ENCODE measurements around the gene ESM1.
"Not testable (repeated sequence)": the region's sequence is repeated elsewhere in the genome, so short reads cannot be mapped to it uniquely, and the experiment has no call there.

ESM1 gene, protein sequence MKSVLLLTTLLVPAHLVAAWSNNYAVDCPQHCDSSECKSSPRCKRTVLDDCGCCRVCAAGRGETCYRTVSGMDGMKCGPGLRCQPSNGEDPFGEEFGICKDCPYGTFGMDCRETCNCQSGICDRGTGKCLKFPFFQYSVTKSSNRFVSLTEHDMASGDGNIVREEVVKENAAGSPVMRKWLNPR

DNA sequence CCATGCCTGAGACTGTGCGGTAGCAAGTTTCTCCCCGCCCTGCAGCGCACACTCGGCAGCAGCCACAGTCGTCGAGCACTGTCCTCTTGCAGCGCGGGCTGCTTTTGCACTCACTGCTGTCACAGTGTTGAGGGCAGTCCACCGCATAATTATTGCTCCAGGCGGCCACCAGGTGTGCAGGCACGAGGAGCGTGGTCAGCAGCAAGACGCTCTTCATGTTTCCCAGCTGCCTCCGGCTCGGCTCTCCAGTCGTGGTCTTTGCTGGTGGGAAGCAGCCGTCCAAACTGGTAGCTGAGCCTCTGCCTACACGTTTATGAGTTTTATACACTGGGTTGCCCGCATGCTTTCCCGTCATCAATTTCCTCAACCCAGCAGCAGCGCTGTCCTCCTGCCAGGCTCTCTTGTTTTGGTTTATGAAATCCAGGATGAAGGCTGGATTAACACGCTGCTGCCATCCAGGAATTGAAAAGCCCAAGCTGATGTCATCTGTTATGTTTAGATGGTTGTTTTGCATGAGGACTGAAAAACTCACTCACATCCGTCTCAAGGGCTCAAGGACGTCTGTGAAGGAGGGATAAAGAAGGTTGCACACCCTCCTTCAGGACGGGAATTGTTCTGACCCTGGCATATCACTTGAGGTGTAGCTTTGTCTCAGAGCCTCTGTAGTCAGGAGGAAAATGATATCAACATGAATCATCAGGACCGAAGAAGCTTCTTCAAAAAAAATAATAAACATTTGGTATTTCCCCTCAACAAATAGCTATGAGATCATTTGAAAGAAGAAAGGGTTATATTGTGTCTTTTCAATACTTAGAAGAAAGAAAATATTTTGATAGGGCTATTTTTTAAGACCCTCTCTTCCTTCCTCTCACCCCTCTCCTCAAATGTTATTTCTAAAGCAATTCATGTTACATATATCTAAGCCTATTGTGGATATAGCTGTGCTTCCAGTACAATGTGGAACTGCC is at the start of gene ESM1:
Gene ESM1 (minus strand): TSS at position 293 of the 968 bp plus-strand sequence. CDS start 76 bp downstream, at position 217.
- DNase-seq (ENCODE audit: low read depth in 3 of 3), result no peak

DNA sequence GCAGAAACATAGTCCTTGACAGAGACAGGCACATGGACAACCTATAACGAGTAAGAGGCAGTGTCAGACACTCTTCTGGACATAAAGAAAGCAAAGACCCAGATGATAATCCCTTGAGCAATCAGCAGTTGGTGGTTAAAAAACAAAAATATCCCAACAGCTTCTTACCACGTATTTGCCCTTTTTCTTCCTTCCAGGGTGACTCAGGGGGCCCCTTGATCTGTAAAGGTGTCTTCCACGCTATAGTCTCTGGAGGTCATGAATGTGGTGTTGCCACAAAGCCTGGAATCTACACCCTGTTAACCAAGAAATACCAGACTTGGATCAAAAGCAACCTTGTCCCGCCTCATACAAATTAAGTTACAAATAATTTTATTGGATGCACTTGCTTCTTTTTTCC is 48.2 kb upstream of the ESM1 start:
- no peak for DNase-seq (ENCODE audit: low read depth in 3 of 3)

DNA sequence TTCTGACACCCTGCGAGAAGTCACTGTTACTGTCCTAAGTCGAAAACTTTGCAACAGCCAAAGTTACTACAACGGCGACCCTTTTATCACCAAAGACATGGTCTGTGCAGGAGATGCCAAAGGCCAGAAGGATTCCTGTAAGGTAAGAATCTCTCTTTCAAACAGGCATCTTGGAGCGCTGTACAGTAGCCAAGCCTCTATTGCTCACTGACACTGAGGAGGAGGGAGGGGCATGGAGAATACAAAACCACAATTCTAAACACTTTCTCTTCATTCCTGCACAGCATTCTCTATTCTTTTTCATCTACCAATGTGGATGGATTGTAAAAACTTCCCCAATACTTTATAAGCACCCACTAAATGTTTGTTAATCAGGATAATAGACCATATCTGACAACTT is 46.1 kb upstream of the ESM1 start:
- DNase-seq (ENCODE audit: low read depth in 3 of 3), result no peak

DNA sequence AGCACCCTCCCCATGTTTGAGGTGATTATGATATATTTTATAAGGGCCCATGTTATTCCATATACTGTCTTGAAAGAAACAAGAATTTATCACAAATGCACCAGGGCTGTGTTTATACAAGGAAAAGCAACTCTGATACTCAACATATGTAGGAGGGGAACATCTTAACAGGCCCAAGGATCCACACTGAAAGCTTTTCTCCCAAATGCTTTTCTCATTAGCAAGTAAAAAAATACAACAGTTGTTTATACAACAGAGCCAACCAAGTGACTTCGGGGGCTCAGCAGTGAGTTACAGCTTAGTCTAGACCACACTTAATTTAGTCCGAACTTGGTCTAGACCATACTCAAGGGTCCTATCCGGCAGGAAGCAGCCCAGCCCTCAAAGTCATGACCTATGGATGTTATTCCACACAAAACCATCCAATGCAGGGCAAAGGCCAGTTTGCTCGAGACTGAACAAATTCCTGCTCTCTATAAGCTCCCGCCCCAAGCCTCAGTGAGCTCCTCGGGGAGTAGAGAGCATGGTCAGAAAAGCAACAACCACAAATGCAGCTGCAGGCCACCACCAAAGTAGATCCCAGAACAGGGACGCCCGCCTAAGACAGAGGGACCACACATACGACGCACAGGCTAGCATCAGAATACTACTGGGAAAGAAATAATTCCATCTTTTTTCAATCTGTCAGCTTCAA is 45.4 kb upstream of the ESM1 start:
- no peak for DNase-seq (ENCODE audit: low read depth in 3 of 3)

DNA sequence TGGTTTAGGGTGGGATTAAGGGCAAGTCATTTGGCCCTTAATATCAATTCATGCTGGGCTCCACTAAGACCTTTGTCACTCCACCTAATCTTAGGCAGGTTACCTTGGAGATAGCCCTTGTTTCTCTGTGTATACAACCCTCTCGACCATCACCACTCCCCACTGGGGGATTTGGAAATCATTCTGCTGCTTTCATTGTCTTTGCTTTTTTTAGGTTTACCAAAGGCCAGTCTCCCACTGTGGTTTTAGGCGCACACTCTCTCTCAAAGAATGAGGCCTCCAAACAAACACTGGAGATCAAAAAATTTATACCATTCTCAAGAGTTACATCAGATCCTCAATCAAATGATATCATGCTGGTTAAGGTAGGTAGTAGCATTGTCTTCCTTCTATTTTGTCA is 44.8 kb upstream of the ESM1 start:
- no peak for DNase-seq (ENCODE audit: low read depth in 3 of 3)

DNA sequence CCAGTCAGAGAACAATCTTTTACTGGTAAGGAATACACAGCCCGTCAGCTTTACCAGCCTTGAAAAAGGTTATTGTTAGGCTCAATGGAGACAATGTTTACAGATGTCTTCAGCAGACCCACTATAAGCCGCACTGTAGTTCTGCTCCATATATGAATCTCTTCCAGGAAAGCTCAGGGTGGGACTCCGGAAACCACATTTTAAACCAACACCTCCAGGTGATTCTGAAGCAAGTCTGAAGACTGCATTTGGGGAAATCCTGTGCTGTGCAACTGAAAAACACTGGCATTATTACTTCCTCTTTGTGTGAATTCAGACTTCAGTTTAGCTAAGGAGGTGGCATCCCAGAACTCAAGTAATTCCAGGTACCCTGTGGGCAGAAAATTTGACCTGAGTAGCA is 42.2 kb upstream of the ESM1 start:
- DNase-seq (ENCODE audit: low read depth in 3 of 3), result peak in 1 of 3 experiments; percentile 9

DNA sequence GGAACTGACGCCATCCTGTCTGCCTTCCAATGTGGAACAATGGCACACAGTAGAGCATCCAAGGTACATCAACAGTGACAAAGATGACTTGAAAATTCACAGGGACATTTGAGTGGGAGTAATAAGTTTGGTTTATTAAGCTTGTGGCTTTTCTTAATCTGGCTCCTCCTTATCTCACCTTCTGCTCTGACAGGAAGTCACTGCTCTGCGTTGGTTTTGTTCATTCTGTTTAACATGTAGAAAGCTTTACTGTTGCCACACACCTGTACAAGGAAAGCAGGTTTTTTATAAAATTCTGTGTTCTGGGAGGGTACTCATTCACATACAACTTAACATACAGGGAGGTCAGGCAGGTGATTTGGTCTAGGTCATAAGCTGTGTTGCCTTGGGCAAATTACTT is 37.1 kb upstream of the ESM1 start:
- no peak for DNase-seq (ENCODE audit: low read depth in 3 of 3)

DNA sequence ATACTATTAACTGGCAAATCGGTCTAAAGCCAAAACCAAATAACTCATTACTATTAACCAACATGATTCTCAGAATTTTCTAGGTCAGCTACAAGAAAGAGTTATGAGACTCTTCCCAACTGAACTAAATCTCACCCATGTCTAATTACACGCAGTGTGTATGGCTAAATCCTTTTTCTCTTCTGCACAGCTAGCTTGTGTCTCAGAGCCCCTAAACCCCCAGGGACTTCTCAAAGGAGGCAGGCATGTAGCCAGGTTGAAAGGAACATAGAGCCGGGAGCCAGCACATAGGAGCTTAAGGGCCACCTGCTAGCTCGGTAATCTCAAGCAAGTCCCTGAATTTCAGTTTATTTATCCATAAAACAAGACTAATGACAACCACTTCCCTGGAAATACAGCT is 36.4 kb upstream of the ESM1 start:
- DNase-seq (ENCODE audit: low read depth in 3 of 3), result no peak

DNA sequence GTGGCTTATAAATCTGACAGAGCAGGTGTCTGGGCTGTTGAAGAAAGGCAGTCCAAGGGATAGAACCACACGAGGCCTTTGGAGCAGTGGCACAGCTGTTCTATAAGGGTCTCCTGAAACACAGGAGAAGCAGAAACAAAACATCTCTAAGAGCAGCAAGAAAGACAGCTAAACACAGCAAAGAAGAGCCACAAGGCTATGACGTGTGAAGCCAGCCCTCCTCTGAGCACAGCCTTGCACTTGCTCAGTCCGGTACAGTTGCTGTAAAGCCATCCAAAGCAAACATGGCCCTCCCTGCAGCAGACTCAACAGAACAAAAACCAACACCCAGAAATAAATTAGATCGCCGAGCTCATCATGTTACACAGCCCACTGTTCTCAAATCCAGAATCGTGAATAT is 36.0 kb upstream of the ESM1 start:
- no peak for DNase-seq (ENCODE audit: low read depth in 3 of 3)

DNA sequence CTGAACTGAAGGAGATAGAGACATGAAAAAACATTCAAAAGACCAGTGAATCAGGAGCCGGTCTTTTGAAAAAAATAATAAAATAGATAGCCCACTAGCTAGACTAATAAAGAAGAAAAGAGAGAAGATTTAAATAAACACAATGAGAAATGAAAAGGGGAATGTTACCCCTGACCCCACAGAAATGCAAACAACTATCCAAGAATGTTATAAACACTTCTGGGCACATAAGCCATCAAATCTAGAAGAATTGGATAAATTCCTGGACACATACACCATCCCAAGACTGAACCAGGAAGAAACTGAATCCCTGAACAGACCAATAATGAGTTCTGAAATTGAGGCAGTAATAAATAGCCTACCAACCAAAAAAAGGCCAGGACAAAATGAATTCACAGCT is 24.8 kb upstream of the ESM1 start:
- not testable (repeated sequence) for DNase-seq (ENCODE audit: low read depth in 3 of 3)

DNA sequence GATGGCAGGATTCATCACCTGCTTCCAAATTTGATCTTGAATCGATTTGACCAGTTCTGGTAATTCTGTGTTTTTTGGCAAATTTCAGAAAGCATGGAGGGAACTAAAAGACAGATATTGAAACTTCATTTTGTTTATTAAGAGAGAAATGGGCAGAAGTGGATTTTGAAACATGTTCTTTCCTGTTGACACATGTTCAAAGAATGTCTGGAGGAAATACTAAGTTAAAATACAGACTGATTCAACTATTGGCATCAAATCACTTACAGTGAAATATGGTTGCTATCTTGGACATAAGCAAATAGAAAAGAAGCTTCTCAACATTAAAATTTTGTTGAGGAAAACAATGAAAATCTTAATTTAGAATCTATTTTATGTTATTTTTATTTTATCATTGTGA is 19.3 kb upstream of the ESM1 start:
- DNase-seq (ENCODE audit: low read depth in 3 of 3), result no peak

DNA sequence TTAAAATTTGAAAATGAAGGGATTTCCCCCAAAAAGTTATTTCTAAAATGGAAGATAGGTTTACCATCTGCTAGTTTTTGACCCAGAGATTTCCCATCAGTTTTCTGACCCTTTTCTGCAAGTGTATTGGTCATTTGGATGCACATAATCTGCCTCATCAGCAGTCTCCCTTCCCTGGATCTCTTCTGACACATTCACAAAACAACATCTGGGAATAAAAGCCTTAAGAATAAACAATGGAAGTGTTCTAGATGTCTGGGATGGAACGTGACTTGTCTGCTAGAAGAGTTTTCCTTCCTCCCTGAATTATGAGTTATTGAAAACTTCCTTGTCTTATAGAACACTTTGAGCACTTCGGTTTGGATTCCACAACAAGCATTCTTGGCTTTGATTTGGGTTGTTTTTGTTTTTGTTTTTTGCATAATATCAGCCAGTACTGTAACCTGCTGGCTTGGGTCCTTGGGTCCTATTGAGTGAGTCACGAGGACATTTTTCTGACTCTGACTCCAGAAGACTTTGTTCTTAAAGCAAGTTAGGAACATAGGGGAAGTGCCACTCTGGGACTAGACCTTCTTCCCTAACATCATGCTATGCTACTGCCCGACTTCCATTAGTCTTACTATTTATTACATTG is 18.2 kb upstream of the ESM1 start:
- no peak for DNase-seq (ENCODE audit: low read depth in 3 of 3)

DNA sequence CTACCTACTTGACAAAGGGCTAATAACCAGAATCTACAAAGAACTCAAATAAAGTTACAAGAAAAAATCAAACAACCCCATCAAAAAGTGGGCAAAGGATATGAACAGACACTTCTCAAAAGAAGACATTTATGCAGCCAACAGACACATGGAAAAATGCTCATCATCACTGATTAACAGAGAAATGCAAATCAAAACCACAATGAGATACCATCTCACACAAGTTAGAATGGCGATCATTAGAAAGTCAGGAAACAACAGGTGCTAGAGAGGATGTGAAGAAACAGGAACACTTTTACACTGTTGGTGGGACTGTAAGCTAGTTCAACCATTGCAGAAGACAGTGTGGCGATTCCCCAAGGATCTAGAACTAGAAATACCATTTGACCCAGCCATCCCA is 16.8 kb upstream of the ESM1 start:
- DNase-seq (ENCODE audit: low read depth in 3 of 3), result not testable (repeated sequence)

DNA sequence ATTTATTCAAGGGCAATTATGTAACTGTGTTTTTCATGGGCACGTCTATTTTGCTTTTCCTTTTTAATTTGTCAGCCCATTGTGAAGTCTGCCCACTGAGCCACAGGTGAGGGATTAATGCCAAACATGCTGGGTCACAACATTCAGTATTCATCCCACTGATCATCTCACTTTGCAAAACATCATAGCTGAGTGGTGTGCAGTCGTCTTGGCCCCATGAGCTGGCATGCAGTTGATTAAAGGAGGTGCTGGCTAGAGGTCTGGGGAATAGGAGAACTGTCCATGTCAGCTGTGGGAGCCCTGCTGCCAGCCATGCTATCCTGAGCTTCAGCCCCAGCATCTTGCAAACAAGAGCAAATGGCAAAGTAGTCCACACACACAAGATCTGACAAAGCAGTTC is 11.7 kb upstream of the ESM1 start:
- no peak for DNase-seq (ENCODE audit: low read depth in 3 of 3)

DNA sequence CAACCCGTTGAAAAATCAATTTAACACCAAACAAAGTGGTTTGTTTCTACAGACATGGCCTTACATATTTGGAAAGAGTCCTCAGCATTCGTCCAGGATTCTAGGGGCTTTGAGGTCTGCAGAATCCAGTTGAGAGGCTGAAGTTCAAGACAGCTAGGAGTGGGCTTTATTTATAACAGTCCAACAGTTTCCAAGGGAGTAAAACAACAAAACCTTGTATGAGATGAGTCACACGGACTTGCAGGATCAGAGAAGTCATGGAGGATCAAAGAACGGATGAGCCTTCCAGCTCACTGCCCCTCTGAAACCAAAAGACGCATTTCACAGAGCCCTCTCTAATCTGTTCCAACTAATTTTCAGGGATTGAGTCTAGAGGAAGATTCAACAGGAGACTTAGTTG is 11.1 kb upstream of the ESM1 start:
- DNase-seq (ENCODE audit: low read depth in 3 of 3), result no peak

DNA sequence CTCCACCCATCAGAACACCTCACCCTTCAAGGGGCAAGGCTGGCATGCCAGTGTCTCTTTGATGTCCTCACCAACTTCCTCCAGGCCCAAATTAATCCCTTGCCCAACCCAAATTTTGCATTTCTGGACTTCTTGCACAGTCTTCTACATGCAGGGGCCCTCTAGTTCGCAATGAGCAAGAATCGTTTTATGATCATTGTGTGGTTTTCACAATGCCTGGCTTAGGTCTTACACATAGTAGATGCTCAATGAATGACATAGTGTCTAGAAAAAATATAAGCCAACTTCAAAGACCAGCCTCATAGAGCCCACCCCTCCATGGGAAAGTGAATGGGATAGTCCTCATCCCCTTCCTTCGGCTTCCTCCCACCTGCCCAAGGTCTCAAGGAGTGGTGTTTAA is 9.8 kb upstream of the ESM1 start:
- no peak for DNase-seq (ENCODE audit: low read depth in 3 of 3)

DNA sequence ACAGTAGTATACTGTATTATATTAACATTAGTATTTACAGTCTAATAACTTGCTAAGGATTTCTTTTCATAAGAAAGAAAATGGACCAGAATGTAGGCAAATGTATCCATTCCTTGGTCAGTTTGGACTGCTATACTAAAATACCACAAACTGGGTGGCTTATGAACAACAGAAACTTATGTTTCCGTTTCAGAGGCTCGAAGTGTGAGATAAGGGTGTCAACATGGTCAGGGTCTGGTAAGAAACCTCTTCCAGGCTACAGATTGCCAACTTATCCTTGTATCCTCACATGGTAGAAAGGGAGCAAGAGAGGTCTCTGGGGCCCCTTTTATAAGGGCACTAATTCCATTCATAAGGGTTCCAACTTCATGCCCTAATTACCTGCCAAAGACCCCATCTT is 9.2 kb upstream of the ESM1 start:
- no peak for DNase-seq (ENCODE audit: low read depth in 3 of 3)

DNA sequence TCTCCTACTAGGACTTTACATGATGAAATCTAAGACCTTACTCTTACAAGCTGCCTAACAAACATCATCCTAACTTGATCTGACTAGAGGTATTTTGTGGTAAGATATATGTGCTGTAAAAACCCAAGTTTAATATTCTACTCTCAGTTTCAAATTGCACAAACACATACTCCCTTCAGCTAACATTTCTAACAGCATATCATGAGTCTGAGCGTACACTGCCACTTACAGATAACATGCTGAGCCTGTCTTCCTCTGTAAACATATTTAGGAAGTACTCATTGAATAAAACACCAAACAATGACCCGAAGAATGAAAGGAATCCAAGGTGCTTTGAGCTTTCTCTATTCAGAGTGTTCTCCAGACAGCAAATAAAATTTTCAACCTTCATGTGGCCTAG is 7.9 kb upstream of the ESM1 start:
- no peak for DNase-seq (ENCODE audit: low read depth in 3 of 3)

DNA sequence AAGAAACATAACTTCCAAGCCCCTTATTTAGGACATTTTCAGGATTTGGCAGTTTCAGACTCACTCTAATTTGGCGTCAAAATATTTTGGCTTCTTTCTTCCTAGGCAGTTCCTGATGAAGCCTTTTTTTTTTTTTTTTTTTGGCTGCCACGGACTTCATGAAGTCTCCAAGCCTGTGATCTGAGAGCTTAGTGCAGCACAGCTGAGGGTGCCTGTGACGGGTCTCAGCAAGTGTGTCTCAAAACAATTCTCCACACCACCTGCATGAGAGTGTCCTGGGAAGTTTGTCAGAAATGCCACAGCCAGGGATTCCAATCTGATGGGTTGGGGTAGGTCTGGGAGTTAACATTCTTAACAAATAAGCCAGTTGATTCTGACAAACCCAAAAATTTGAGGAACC is 6.0 kb upstream of the ESM1 start:
- no peak for DNase-seq (ENCODE audit: low read depth in 3 of 3)

DNA sequence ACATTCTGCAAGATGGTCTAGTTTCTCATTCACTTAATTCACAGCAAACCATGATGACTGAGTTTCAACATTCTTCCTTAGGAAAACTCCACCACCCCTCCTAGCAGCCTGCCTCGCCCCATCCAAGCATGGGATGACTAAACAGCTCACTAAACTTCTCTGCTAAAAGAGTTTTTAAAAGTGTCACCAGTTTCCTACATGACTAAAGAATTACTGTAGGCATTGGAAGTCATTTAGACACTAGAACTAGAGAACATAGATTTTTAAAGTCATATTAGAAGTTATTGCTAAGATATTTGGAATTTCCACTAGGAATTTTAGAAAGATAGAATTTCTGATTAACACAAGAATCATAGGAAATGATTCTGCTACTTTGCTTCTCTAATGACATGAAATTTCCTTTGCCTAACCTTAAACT is 5.5 kb upstream of the ESM1 start:
- DNase-seq (ENCODE audit: low read depth in 3 of 3), result no peak

DNA sequence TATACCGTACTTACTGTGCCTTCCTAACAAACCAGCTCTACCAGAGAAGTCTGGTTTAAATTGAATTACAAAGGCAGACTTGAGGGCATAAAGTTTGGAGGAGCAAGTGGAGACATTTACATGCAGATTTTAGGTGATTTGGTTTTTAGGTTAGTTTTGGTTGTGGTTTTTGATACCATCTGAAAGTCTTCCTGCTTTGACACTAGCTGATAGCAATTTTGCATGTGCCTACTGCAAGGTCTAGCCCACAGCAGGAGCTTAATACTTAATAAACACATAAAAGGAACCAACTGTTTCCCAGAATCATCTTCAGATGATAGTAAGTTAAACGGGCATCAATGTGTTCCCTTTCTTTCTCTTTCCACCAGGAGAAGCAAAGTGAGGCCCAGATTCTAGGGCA is 3.4 kb upstream of the ESM1 start:
- DNase-seq (ENCODE audit: low read depth in 3 of 3), result no peak

DNA sequence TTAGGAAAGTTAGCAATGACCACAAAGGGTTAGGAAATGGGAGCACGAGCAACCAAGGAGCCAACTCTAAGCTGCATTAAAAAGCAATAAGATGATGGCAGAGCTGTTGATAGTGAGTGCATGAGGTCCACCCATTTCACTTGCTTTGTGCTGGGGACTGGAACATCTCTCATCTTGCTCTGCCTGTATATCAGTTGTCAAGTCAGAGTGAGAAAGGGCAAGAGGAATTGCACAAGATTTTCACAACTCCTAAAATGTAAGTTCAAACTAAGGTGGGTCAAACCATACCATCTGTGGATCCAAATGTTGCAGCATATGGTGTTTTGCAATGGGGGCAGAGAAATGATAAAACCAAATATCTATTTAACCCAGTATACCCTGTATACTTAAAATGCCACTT is 2.8 kb upstream of the ESM1 start:
- DNase-seq (ENCODE audit: low read depth in 3 of 3), result no peak

All from stimulated activated CD4-positive, alpha-beta T cell treated with anti-CD3 and anti-CD28 coated beads, TNF-alpha, amount 100 ng/mL, for 4 hours (primary cell).